B cell (primary cell): Measurements from ENCODE around the gene C16orf92. TPM values are rescaled to one million over a fixed set of nuclear protein-coding genes. Genes with fewer than 3 reads are reported as not detected.

Experiments used
- ATAC-seq: fragments of 200-7000 bp; cut with Tn5 transposase; one replicate; pipeline ENCODE4 v1.10.0; 2021; ENCODE audit warnings: low read depth, mild to moderate bottlenecking, moderate number of reproducible peaks, moderate library complexity
- CTCF ChIA-PET: fragments of 350-600 bp; sonication (Branson Sonifier 250); formaldehyde crosslinking; loops from one replicate; lab custom pipeline; 2021; ENCODE audit warnings: antibody characterized with exemption, inconsistent platforms; lab: Charles Lee
- POLR2A ChIA-PET: fragments of 350-600 bp; sonication (Branson Sonifier 250); formaldehyde crosslinking; loops from one replicate; lab custom pipeline; 2021; ENCODE audit warnings: antibody characterized with exemption; lab: Charles Lee
- DNase-seq: peaks from one replicate; pipeline ENCODE4 v3.0.0; 2013
- H2AFZ ChIP-seq: 2 replicates; pipeline ENCODE4 v1.6.1; 2012; ENCODE audit warnings: mild to moderate bottlenecking, low read depth, low read length; ENCODE audit not compliant: insufficient read depth, poor library complexity, severe bottlenecking
- H3K27ac ChIP-seq, 2 donors: 1 replicate in 1 of 2; 2 replicates in 1 of 2; pipeline ENCODE4 v1.5.1; 2012 to 2013; ENCODE audit warnings: low read length in 2 of 2, mild to moderate bottlenecking in 2 of 2, moderate library complexity in 1 of 2
- H3K27me3 ChIP-seq, 4 experiments: fragments of 200-600 bp in 1 of 4; sonication (generic) in 1 of 4; replicated peaks in 1 of 4; 1 replicate in 2 of 4; 2 replicates in 2 of 4; pipeline versions ENCODE4 v1.6.1 to v1.7.0; 2013 to 2016; ENCODE audit warnings: low read length in 3 of 4, mild to moderate bottlenecking in 2 of 4, mixed read lengths in 1 of 4, moderate library complexity in 1 of 4; ENCODE audit not compliant: insufficient read depth in 4 of 4, control insufficient read depth in 3 of 4; ENCODE audit errors: control extremely low read depth in 1 of 4
- H3K36me3 ChIP-seq, 2 experiments: replicated peaks in 1 of 2; 1 replicate in 1 of 2; 2 replicates in 1 of 2; pipeline versions ENCODE4 v1.6.1 to v1.7.1; 2013; ENCODE audit warnings: low read length in 1 of 2; ENCODE audit not compliant: insufficient read depth in 2 of 2, control insufficient read depth in 1 of 2; ENCODE audit errors: control extremely low read depth in 1 of 2, extremely low read depth in 1 of 2
- H3K4me1 ChIP-seq, 2 donors: fragments of 200-600 bp in 1 of 2; sonication (generic) in 1 of 2; 1 replicate in 1 of 2; 2 replicates in 1 of 2; pipeline versions ENCODE4 v1.5.1 to v1.6.1; 2013 to 2017; ENCODE audit warnings: low read length in 2 of 2; ENCODE audit not compliant: control insufficient read depth in 2 of 2, insufficient read depth in 2 of 2
- H3K4me2 ChIP-seq: replicated peaks from 2 replicates; pipeline ENCODE3; 2012; ENCODE audit warnings: mild to moderate bottlenecking, low read depth, low read length; ENCODE audit not compliant: poor library complexity, severe bottlenecking
- H3K4me3 ChIP-seq, 5 experiments: fragments of 200-600 bp in 1 of 5; sonication (generic) in 1 of 5; 1 replicate in 3 of 5; 2 replicates in 2 of 5; pipeline versions ENCODE4 v1.5.1 to v1.7.0; 2011 to 2016; ENCODE audit warnings: low read length in 4 of 5, mild to moderate bottlenecking in 4 of 5, low read depth in 2 of 5, control low read depth in 1 of 5, moderate library complexity in 1 of 5; ENCODE audit not compliant: insufficient read depth in 1 of 5; ENCODE audit errors: control extremely low read depth in 1 of 5, extremely low read depth in 1 of 5
- H3K79me2 ChIP-seq: fragments of 200-600 bp; sonication (generic); one replicate; pipeline ENCODE4 v1.6.0; 2016; ENCODE audit warnings: low read length; ENCODE audit not compliant: control insufficient read depth, insufficient read depth
- H3K9ac ChIP-seq: fragments of 200-600 bp; sonication (generic); 2 replicates; pipeline ENCODE4 v1.6.1; 2017; ENCODE audit warnings: mild to moderate bottlenecking, low read length, moderate library complexity
- H3K9me3 ChIP-seq, 3 donors: one replicate each; pipeline versions ENCODE4 v1.6.1 to v1.7.1; 2013; ENCODE audit warnings: low read length in 2 of 3; ENCODE audit not compliant: control insufficient read depth in 2 of 3, insufficient read depth in 1 of 3; ENCODE audit errors: control extremely low read depth in 1 of 3
- H4K20me1 ChIP-seq: 2 replicates; pipeline ENCODE4 v1.6.0; 2012; ENCODE audit warnings: mild to moderate bottlenecking, low read length; ENCODE audit not compliant: insufficient read depth, control insufficient read depth, poor library complexity, severe bottlenecking
- H3K27ac Mint-ChIP-seq: one replicate; pipeline ENCODE4 v1.8.0; 2021; ENCODE audit warnings: mixed read lengths
- H3K27me3 Mint-ChIP-seq: one replicate; pipeline ENCODE4 v1.8.0; 2021; ENCODE audit warnings: mixed read lengths
- H3K4me1 Mint-ChIP-seq: one replicate; pipeline ENCODE4 v1.8.0; 2021; ENCODE audit warnings: mixed read lengths
- H3K4me3 Mint-ChIP-seq: one replicate; pipeline ENCODE4 v1.8.0; 2021; ENCODE audit warnings: mixed read lengths
- H3K9me3 Mint-ChIP-seq: one replicate; pipeline ENCODE4 v1.8.0; 2022; ENCODE audit warnings: mixed read lengths; ENCODE audit not compliant: insufficient read depth
- CTCF ChIP-seq: fragments of 200-600 bp; IDR thresholded peaks from one replicate; pipeline ENCODE4 v1.8.0; 2022; ENCODE audit warnings: antibody characterized with exemption, mild to moderate bottlenecking
- EZH2 ChIP-seq: IDR thresholded peaks from 2 replicates; pipeline ENCODE4 v1.6.1; 2012; ENCODE audit warnings: borderline replicate concordance, low read depth, mild to moderate bottlenecking, moderate library complexity, low read length; ENCODE audit not compliant: insufficient read depth, poor library complexity, severe bottlenecking
- WGBS: methylation state at CpG from one replicate; pipeline ENCODE4 v1.1.5; 2013; ENCODE audit warnings: missing lambda C conversion rate; ENCODE audit not compliant: insufficient coverage; 5-methylcytosine and 5-hydroxymethylcytosine counted together
- intact Hi-C: fragments of 100-400 bp; cut with micrococcal nuclease; formaldehyde crosslinking; loops from one replicate; pipeline ENCODE4 v1.10.0; 2022
- polyA plus RNA-seq: library from polyadenylated mRNA; depleted of rRNA; stranded (reverse); fragments of >200 nt; gene quantifications from 2 replicates; pipeline ENCODE4 v1.2.3, GENCODE V29; 2012
- total RNA-seq, 2 donors: library from RNA; stranded (reverse); fragments of 120-200 nt in 1 of 2; gene quantifications; 1 replicate in 1 of 2; 2 replicates in 1 of 2; pipeline versions ENCODE4 v1.2.3 to v1.2.4, GENCODE V29; 2013 to 2022

Gene C16orf92
- total and polyA plus RNA-seq, 2 donors (not counting 1 experiment from before 2014, with no cell fraction given) = not detected

GRCh38 chr16:29984764-29985147, 38.2 kb upstream of the C16orf92 start:
- Mint-ChIP-seq H3K4me1 (no peaks in the 10 kb centered on the region), H3K27me3 (no peaks in the 10 kb centered on the region), H3K9me3 (no peaks in the 10 kb centered on the region), H3K4me3 (no peak overlapping the region), H3K27ac (no peak overlapping the region)
- Histone ChIP-seq H3K4me2 (no peak overlapping the region), H3K27me3 (no peaks in the 10 kb centered on the region), H3K4me3 (no peak overlapping the region), H3K9me3 (no peaks in the 10 kb centered on the region), H3K9ac (no peak overlapping the region), H3K79me2 (no peaks in the 10 kb centered on the region), H2AFZ (no peak overlapping the region), H3K36me3 (peaks cover 0 to 84% of the 10 kb centered on the region in 2 experiments), H4K20me1 (no peaks in the 10 kb centered on the region), H3K27ac (no peak overlapping the region), H3K4me1 (no peaks in the 10 kb centered on the region)
- CTCF ChIA-PET = no interaction called here
- TF ChIP-seq CTCF (no peak), EZH2 (no peak)
- ATAC-seq = no peak
- intact Hi-C loops = no loop called here
- 80% methylated on average over 1 of the region's 5 CpGs for WGBS
- POLR2A ChIA-PET = no interaction called here
- DNase-seq = no peak

GRCh38 chr16:29985271-29985811, 37.7 kb upstream of the C16orf92 start:
- Histone ChIP-seq H3K9me3 (no peaks in the 10 kb centered on the region), H3K27me3 (no peaks in the 10 kb centered on the region), H3K4me1 (no peaks in the 10 kb centered on the region), H2AFZ (no peak overlapping the region), H3K4me2 (no peak overlapping the region), H3K36me3 (peaks cover 0 to 81% of the 10 kb centered on the region in 2 experiments), H3K79me2 (no peaks in the 10 kb centered on the region), H3K27ac (no peak overlapping the region), H4K20me1 (no peaks in the 10 kb centered on the region), H3K4me3 (no peak overlapping the region), H3K9ac (no peak overlapping the region)
- TF ChIP-seq EZH2 (no peak), CTCF (no peak)
- 98% methylated on average over 27 of the region's 28 CpGs for WGBS
- no peak overlapping the region for H3K27ac Mint-ChIP-seq
- H3K4me1 Mint-ChIP-seq = no peaks in the 10 kb centered on the region
- no peaks in the 10 kb centered on the region for H3K9me3 Mint-ChIP-seq
- H3K4me3 Mint-ChIP-seq = no peak overlapping the region
- no peak for DNase-seq
- ChIA-PET CTCF (no interaction called here), POLR2A (interaction anchor here (0.6 kb wide), 1 partner anchor 11 kb away, joined by 4 read pairs; the partner anchor contains the start of gene INO80E)
- intact Hi-C loops = no loop called here
- ATAC-seq = no peak
- no peaks in the 10 kb centered on the region for H3K27me3 Mint-ChIP-seq
